DOHH2 (cell line): ENCODE data around the gene GNL1.

ENCODE experiments used
- CTCF ChIP-seq: fragments of 200-600 bp; sonication (generic); IDR thresholded peaks from one replicate; pipeline ENCODE4 v1.5.1; 2014; ENCODE audit warnings: antibody characterized with exemption, mild to moderate bottlenecking, low read depth, low read length; ENCODE audit not compliant: poor library complexity, severe bottlenecking
- EZH2phosphoT487 ChIP-seq: fragments of 200-600 bp; sonication (generic); IDR thresholded peaks from 2 replicates; pipeline ENCODE4 v1.6.1; 2017; ENCODE audit warnings: borderline replicate concordance, mild to moderate bottlenecking, antibody characterized with exemption, low read length, moderate library complexity, mixed read lengths

GRCh38 chr6:30556066-30556905 lies at the start of gene GNL1:
- no peak for TF ChIP-seq CTCF
- TF ChIP-seq EZH2phosphoT487, result no peak
